NCI-H2171 treated with DMSO at 0.1 percent for 48 hours (cell line): ENCODE results near the gene NF1.
"Not testable (repeated sequence)": the region's sequence is repeated elsewhere in the genome, so short reads cannot be mapped to it uniquely, and the experiment has no call there.

Source experiments
- DNase-seq: peaks from one replicate; lab custom pipeline; 2025; lab: John Stamatoyannopoulos, UW

The NF1 gene

GRCh38 chr17:31078290-31078689 lies 16.5 kb upstream of the NF1 start:
- no peak for DNase-seq

- DNase-seq: no peak
Measured at GRCh38 chr17:31079731-31080130, 15.0 kb upstream of the NF1 start.

GRCh38 chr17:31085563-31085962 lies 9.2 kb upstream of the NF1 start:
- DNase-seq: no peak

- no peak for DNase-seq
Measured at GRCh38 chr17:31089471-31089870, 5.3 kb upstream of the NF1 start.

GRCh38 chr17:31090650-31091049 lies 4.1 kb upstream of the NF1 start:
- not testable (repeated sequence) for DNase-seq

GRCh38 chr17:31092475-31093064 lies 2.2 kb upstream of the NF1 start:
- no peak for DNase-seq

- DNase-seq: peak; percentile 54
Measured at GRCh38 chr17:31093866-31094599, 744 bp upstream of the NF1 start.

- peak; percentile 49 for DNase-seq
Measured at GRCh38 chr17:31095236-31096105, 694 bp downstream of the NF1 start.

- no peak for DNase-seq
Measured at GRCh38 chr17:31096106-31096436, 1.3 kb downstream of the NF1 start.

- DNase-seq: no peak
Measured at GRCh38 chr17:31099016-31099415, 4.2 kb downstream of the NF1 start.

- DNase-seq: no peak
Measured at GRCh38 chr17:31100840-31101459, 6.2 kb downstream of the NF1 start.

- DNase-seq: no peak
Measured at GRCh38 chr17:31101943-31102342, 7.2 kb downstream of the NF1 start.

- no peak for DNase-seq
Measured at GRCh38 chr17:31105991-31106390, 11.2 kb downstream of the NF1 start.

- DNase-seq: no peak
Measured at GRCh38 chr17:31111183-31111582, 16.4 kb downstream of the NF1 start.

GRCh38 chr17:31112001-31112661 lies 17.4 kb downstream of the NF1 start:
- DNase-seq: no peak

GRCh38 chr17:31113368-31113767 lies 18.6 kb downstream of the NF1 start:
- not testable (repeated sequence) for DNase-seq

- no peak for DNase-seq
Measured at GRCh38 chr17:31113939-31114338, 19.2 kb downstream of the NF1 start.

GRCh38 chr17:31114956-31115555 lies 20.3 kb downstream of the NF1 start:
- DNase-seq: no peak

GRCh38 chr17:31116167-31116566 lies 21.4 kb downstream of the NF1 start:
- no peak for DNase-seq

GRCh38 chr17:31122746-31123145 lies 28.0 kb downstream of the NF1 start:
- DNase-seq: no peak

- DNase-seq: no peak
Measured at GRCh38 chr17:31126318-31126717, 31.5 kb downstream of the NF1 start.

- no peak for DNase-seq
Measured at GRCh38 chr17:31128241-31128640, 33.5 kb downstream of the NF1 start.
